ENCODE results near the gene LIMA1. TPM values are rescaled to one million over a fixed set of nuclear protein-coding genes. Genes with fewer than 3 reads are reported as not detected.
"Not testable (repeated sequence)": the region's sequence is repeated elsewhere in the genome, so short reads cannot be mapped to it uniquely, and the experiment has no call there.

Gene LIMA1
- total RNA-seq, 1 donor from 2014 or later, result 11.8 TPM

DNA sequence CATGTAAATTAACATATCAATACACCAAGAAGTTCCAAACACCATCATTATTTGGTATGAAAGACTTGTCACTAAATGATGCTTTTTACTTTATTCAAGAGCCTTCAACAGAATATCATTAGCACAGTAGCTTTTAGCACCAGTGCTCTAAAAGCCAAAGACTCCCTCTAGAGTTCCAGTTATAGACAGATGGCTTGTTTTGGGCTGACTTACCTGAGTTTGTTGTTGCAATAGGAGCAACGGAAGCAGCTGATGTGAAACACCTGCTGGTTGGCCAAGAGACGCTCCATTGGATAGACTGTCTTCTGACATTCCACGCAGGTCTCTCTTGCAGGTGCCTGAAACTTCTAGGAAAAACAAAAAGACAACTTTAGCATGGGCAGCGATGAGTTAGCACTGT is 101.6 kb downstream of the LIMA1 start:
- no peak for ATAC-seq (ENCODE audit: poor library complexity)
- DNase-seq, result no peak
- intact Hi-C loops (cut with DNase I), result loop anchor here (10.0 kb wide), 1 partner anchor 133 kb away; no protein-coding TSS in a partner anchor

GRCh38 chr12:50175716-50176026 is 107.6 kb downstream of the LIMA1 start:
- intact Hi-C loops (cut with DNase I), result loop anchor here (5.0 kb wide), 1 partner anchor 103 kb away; no protein-coding TSS in a partner anchor
- DNase-seq (no peak), ATAC-seq (ENCODE audit: poor library complexity) (no peak)

DNA sequence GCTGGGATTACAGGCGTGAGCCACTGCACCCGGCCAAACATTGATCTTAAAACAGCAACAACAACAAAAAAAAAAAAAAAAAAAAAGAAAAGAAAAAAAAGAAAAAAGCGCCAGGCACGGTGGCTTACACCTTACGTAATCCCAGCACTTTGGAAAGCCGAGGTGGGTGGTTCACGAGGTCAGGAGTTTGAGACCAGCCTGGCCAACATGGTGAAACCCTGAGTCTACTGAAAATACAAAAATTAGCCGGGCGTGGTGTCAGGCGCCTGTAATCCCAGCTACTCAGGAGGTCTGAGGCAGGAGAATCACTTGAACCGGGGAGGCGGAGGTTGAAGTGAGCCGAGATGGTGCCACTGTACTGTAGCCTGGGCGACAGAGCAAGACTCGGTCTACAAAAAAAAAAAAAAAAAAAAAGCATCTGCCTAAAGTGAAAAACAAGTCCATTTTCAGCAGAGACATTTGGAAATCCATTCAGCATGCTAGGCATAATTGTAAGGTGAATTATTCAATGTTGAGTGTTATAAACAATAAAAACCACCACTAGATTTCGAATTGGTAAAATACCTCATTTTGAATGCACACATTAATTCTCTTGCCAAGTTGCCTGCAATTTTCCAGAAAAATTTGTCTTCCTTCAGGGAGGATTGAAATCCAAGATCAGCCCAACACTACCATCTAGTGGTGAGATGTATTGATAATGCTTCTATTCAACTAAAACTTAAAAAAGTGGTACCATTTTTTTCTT is 108.2 kb downstream of the LIMA1 start:
- DNase-seq, result no peak
- peak; percentile 61 for ATAC-seq (ENCODE audit: poor library complexity)
- intact Hi-C loops (cut with DNase I), result loop anchor here (5.0 kb wide), 1 partner anchor 103 kb away; no protein-coding TSS in a partner anchor

GRCh38 chr12:50167049-50167828 is 116.1 kb downstream of the LIMA1 start, which contains the start of gene CERS5:
TSS of gene CERS5 (minus strand) at chr12:50167369. CDS start at chr12:50167297, 72 bp downstream.
- intact Hi-C loops (cut with DNase I), result loop anchor here (5.0 kb wide), 1 partner anchor 80 kb away; the partner anchor contains the start of gene SMARCD1
- peak; percentile 99 for ATAC-seq (ENCODE audit: poor library complexity)
- peak; percentile 99 for DNase-seq

GRCh38 chr12:50166799-50167048 is 116.6 kb downstream of the LIMA1 start:
- intact Hi-C loops (cut with DNase I), result loop anchor here (5.0 kb wide), 1 partner anchor 79 kb away; the partner anchor contains the start of gene SMARCD1
- ATAC-seq (ENCODE audit: poor library complexity), result no peak
- no peak for DNase-seq

DNA sequence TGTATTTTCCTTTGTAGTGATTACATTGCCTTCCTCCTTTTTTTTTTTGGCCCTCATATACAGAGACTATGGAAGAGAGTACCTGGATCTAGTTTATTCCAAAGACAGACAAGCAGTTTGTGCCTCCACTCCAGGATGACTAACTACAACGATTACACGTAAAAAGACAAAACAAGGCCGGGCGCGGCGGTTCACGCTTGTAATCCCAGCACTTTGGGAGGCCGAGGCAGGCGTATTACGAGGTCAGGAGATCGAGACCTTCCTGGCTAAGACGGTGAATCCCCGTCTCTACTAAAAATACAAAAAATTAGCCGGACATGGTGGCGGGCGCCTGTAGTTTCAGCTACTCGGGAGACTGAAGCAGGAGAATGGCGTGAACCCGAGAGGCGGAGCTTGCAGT is 118.4 kb downstream of the LIMA1 start:
- ATAC-seq (ENCODE audit: poor library complexity) (no peak), DNase-seq (no peak)
- intact Hi-C loops (cut with DNase I), result loop anchor here (5.0 kb wide), 1 partner anchor 78 kb away; the partner anchor contains the start of gene SMARCD1

DNA sequence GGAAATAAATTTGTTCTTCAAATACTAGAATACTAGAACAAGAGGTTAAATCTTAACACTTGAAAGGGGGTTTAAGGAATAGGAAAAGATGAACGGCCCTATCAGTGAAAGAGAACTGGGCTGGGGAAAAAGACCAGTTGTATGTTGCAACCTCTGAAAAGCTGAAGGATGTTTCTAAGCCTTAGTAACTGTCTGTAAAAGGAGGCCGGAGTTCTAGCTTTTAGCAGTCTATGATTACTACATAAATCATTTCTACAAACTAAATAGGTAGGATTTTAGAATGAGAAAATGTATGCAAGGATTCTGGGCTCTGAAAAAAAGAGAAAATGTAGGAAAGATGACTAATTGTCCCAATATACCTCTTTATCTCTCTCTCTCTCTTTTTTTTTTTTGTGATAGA is 121.1 kb downstream of the LIMA1 start:
- ATAC-seq (ENCODE audit: poor library complexity) (no peak), DNase-seq (no peak)
- intact Hi-C loops (cut with DNase I), result no loop called here

- DNase-seq (no peak), ATAC-seq (ENCODE audit: poor library complexity) (no peak)
- intact Hi-C loops (cut with DNase I), result no loop called here
Measured at GRCh38 chr12:50160643-50161042, 122.7 kb downstream of the LIMA1 start.

DNA sequence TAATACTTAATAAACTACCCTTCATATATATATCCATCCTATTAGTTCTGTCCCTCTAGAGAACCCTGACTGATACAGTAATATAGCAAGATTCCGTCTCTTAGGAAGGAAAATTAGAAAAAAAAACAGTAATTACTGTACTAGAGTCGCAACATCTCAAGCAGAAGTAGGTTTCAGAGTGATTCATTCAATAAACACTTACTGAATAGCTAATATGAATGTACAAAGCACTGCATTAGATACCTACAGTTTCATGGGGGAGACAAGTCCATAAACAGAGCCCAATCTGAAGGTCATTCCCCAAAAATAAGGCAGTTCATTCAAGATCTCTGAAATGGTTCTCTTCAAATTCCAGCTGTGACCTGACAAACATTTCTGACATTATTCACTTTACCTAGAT is 126.1 kb downstream of the LIMA1 start:
- ATAC-seq (ENCODE audit: poor library complexity) (no peak), DNase-seq (no peak)
- intact Hi-C loops (cut with DNase I), result no loop called here

- DNase-seq (no peak), ATAC-seq (ENCODE audit: poor library complexity) (no peak)
- intact Hi-C loops (cut with DNase I), result no loop called here
Measured at GRCh38 chr12:50156641-50157040, 126.7 kb downstream of the LIMA1 start.

DNA sequence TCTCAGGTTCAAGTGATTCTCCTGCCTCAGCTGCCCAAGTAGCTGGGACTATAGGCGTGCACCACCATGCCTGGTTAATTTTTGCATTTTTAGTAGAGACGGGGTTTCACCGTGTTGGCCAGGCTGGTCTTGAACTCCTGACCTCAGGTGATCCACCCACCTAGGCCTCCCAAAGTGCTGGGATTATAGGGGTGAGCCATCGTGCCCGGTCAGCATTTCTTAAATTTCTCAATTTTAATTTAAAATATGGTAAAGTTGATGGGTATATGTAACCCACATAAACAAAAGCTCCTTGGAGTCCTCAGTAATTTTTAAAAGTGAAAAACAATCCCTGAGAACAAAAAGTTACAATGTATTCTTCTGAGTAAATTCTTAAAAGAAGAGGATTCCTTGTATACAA is 128.4 kb downstream of the LIMA1 start:
- ATAC-seq (ENCODE audit: poor library complexity); intact Hi-C loops (cut with DNase I); DNase-seq: not testable (repeated sequence)

DNA sequence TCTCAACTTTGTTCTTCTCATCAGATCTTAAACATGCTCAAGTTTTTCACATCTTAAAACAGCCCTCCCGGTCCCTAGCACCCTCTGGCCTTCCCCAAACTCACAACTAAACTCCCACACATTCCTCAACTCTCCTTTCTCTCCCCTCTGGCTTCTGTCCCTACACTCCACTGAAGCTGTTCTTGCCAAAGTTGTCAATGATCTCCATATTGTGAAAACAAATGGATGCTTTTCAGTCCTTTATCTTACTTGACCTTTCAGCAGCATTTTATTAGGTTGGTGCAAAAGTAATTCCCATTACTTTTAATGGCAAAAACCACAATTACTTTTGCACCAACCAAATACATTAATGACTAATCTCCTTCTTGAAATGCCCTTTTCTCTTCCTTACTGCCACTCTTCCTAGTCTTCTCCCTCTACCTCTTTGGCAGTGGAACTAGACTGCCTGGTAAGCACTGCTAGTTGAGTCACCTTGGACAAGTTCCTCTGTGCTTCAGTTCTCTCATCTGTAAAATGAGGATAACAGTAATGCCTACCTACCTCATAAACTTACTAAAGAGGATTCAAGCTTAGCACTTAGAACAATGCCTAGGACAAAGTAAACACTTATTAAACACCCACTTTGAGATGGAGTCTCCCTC is 132.2 kb downstream of the LIMA1 start:
- DNase-seq (no peak), ATAC-seq (ENCODE audit: poor library complexity) (no peak)
- intact Hi-C loops (cut with DNase I), result no loop called here

DNA sequence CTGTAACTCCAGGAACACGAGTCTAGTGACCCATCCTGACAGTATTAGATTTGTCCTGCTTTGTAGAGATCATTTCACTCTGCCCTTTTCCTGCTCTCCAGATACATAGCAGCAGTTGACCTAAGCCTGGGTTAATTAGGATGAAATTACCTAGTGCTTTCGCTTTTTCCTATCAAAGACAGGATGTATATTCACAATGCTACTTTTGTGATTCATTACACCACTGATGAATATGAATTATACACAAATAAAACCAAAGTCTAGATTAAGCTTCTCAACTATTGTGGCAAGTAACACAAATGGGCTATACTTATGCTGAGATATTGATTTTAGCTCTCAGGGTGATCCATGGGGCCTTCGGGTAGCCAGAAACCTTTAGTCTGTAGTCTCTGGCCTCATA is 134.0 kb downstream of the LIMA1 start:
- intact Hi-C loops (cut with DNase I), result no loop called here
- no peak for DNase-seq
- ATAC-seq (ENCODE audit: poor library complexity), result no peak

DNA sequence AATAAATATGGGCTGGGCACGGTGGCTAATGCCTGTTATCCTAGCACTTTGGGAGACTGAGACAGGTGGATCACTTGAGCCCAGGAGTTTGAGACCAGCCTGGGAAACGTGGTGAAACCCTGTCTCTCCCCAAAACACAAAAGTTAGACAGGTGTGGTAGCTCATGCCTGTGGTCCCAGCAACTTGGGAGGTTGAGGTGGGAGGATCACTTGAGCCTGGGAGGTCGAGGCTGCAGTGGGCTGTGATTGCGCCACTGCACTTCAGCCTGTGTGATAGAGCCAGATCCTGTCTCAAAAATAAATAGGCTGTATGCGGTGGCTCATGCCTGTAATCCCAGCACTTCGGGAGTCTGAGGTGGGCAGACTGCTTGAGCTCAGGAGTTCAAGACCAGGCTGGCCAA is 135.3 kb downstream of the LIMA1 start:
- not testable (repeated sequence) for DNase-seq; ATAC-seq (ENCODE audit: poor library complexity)

GRCh38 chr12:50147281-50147680 is 136.0 kb downstream of the LIMA1 start:
- intact Hi-C loops (cut with DNase I), result no loop called here
- ATAC-seq (ENCODE audit: poor library complexity), result no peak
- DNase-seq, result no peak

More for the DNA sequence above, 135.3 kb downstream of the LIMA1 start:
- intact Hi-C loops (cut with DNase I), result not testable (repeated sequence)

DNA sequence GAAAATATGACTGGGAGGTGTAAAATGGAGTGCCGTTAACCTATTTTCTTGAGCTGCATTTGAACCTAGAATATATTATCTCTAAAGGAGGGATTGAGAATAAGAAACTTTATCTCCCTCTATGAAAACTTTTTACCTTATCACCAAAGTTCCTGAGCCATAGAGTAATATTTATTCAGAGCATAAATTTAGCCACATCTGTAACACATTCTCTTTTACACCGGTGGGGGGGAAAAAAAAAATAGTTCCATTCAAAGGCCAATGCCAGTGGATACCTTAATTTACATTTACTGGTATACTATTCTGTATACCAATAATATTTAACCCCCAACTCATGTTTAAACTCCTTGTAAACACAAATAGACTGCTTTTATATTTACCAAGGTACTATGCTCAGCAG is 137.9 kb downstream of the LIMA1 start:
- intact Hi-C loops (cut with DNase I), result no loop called here
- no peak for DNase-seq
- ATAC-seq (ENCODE audit: poor library complexity), result no peak

- intact Hi-C loops (cut with DNase I), result no loop called here
- no peak for ATAC-seq (ENCODE audit: poor library complexity)
- DNase-seq, result no peak
Measured at GRCh38 chr12:50142993-50143392, 140.3 kb downstream of the LIMA1 start.

DNA sequence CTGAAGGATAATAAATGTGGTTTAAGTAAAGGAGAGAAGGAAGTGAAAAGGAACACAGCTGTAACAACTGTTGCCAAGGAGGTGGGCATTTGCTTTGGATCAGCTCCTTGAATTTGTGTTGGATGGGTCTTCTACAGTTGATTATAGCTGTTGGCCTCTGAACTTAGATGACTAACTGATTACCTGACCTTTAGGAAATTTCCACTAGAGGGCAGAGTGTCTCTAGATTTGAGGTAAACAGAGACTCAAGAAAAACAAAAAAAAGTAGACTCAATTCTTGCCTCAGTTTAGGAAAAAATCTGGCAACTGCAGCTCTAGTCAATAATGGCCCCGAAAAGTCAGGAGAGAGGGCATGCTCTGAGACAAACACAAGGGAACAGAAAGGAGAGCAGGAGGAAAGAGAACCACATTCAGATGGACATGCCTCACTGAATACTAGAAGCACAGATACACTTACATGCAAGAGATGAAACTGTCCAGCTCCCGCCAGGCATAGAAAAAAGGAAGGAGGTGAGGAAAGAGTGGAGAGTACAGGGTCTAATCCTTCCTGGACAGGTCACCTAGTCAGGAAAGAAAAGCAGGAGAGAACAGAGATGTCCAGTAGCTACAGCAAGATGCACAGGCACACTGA is 150.7 kb downstream of the LIMA1 start:
- no peak for ATAC-seq (ENCODE audit: poor library complexity)
- intact Hi-C loops (cut with DNase I), result no loop called here
- DNase-seq, result no peak

DNA sequence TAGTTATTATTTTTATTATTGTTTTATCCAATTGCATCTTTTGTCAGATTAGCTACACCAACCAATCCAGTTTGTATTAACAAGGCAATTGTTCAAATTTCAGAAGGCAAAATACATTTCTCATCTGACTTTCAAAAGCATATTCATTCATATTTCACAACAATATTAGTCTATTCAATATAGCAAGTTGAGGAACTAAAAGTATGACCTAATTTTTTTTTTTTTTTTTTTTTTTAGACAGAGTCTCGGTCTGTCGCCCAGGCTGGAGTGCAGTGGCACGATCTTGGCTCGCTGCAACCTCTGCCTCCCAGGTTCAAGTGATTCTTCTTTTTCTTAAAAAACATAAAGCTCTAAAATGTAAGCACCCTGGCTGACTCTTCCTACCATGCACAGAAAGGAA is 154.0 kb downstream of the LIMA1 start:
- ATAC-seq (ENCODE audit: poor library complexity) (no peak), DNase-seq (no peak)
- intact Hi-C loops (cut with DNase I), result no loop called here

Data from Right ventricle myocardium superior (tissue), 1 donor.